CD4-positive, alpha-beta T cell (primary cell): ENCODE results near the gene PDSS2. TPM values are rescaled to one million over a fixed set of nuclear protein-coding genes. Genes with fewer than 3 reads are reported as not detected.

Source experiments
- ATAC-seq: fragments of 200-7000 bp; cut with Tn5 transposase; one replicate; pipeline ENCODE4 v1.10.0; 2022; ENCODE audit warnings: mild to moderate bottlenecking; ENCODE audit not compliant: poor library complexity
- CTCF ChIA-PET: fragments of 350-600 bp; sonication (Branson Sonifier 250); formaldehyde crosslinking; loops from one replicate; lab custom pipeline; 2021; ENCODE audit warnings: antibody characterized with exemption, inconsistent platforms; lab: Charles Lee
- POLR2A ChIA-PET: fragments of 350-600 bp; sonication (Branson Sonifier 250); formaldehyde crosslinking; loops from one replicate; lab custom pipeline; 2021; ENCODE audit warnings: antibody characterized with exemption, inconsistent platforms; lab: Charles Lee
- DNase-seq, 14 experiments: peaks; one replicate each; pipeline ENCODE4 v3.0.0-alpha.2; 2013 to 2020; ENCODE audit warnings: mixed read lengths in 2 of 14
- H3K27ac ChIP-seq, 2 donors: one replicate each; pipeline versions ENCODE4 v1.5.1 to v1.7.0; 2013; ENCODE audit warnings: low read length in 2 of 2, low read depth in 1 of 2, mild to moderate bottlenecking in 1 of 2
- H3K27me3 ChIP-seq, 2 experiments: 1 replicate in 1 of 2; 2 replicates in 1 of 2; pipeline versions ENCODE4 v1.6.1 to v1.7.0; 2013; ENCODE audit warnings: low read length in 2 of 2, control low read depth in 1 of 2, mild to moderate bottlenecking in 1 of 2, moderate library complexity in 1 of 2; ENCODE audit not compliant: insufficient read depth in 2 of 2, control insufficient read depth in 1 of 2
- H3K36me3 ChIP-seq: one replicate; pipeline ENCODE4 v1.6.1; 2013; ENCODE audit warnings: low read length, control low read depth; ENCODE audit not compliant: insufficient read depth
- H3K4me1 ChIP-seq: one replicate; pipeline ENCODE4 v1.6.1; 2013; ENCODE audit warnings: low read length, control low read depth; ENCODE audit not compliant: insufficient read depth
- H3K4me3 ChIP-seq: one replicate; pipeline ENCODE4 v1.5.1; 2013; ENCODE audit warnings: mild to moderate bottlenecking, low read length, moderate library complexity
- H3K9me3 ChIP-seq, 2 experiments: 1 replicate in 1 of 2; 2 replicates in 1 of 2; pipeline versions ENCODE4 v1.6.1 to v1.7.0; 2013; ENCODE audit warnings: low read length in 2 of 2, mild to moderate bottlenecking in 2 of 2, control low read depth in 1 of 2, moderate library complexity in 1 of 2; ENCODE audit not compliant: control insufficient read depth in 1 of 2, insufficient read depth in 1 of 2
- H3K27ac Mint-ChIP-seq: one replicate; pipeline ENCODE4 v1.8.0; 2020; ENCODE audit warnings: mixed read lengths
- H3K27me3 Mint-ChIP-seq: one replicate; pipeline ENCODE4 v1.8.0; 2021; ENCODE audit warnings: mixed read lengths
- H3K36me3 Mint-ChIP-seq: one replicate; pipeline ENCODE4 v1.8.0; 2021; ENCODE audit warnings: low read depth, mixed read lengths
- H3K4me1 Mint-ChIP-seq: one replicate; pipeline ENCODE4 v1.8.0; 2021; ENCODE audit warnings: low read depth, mixed read lengths
- H3K4me3 Mint-ChIP-seq: one replicate; pipeline ENCODE4 v1.8.0; 2020; ENCODE audit warnings: mild to moderate bottlenecking, mixed read lengths
- H3K9me3 Mint-ChIP-seq: one replicate; pipeline ENCODE4 v1.8.0; 2020; ENCODE audit warnings: mixed read lengths
- intact Hi-C, 2 experiments: fragments of 100-400 bp; cut with DNase I in 1 of 2; cut with micrococcal nuclease in 1 of 2; formaldehyde crosslinking; loops; one replicate each; pipeline versions ENCODE4 v1.15.1 to v1.9.0; 2023 to 2025; cut with DNase I, micrococcal nuclease
- total RNA-seq, 174 experiments: library from RNA in 2 of 174; stranded (reverse) in 2 of 174; gene quantifications; one replicate each; pipeline ENCODE4 v1.2.3 and lab custom pipeline; 2021 to 2026
- TF ChIP-seq, protein P1 (sequence below): fragments of 200-600 bp; IDR thresholded peaks from one replicate; pipeline ENCODE4 v1.8.0; 2022; ENCODE audit warnings: antibody characterized with exemption, mild to moderate bottlenecking

PDSS2 gene
- total RNA-seq, 2 experiments from 2014 or later = 5.8 to 6.6 TPM

DNA sequence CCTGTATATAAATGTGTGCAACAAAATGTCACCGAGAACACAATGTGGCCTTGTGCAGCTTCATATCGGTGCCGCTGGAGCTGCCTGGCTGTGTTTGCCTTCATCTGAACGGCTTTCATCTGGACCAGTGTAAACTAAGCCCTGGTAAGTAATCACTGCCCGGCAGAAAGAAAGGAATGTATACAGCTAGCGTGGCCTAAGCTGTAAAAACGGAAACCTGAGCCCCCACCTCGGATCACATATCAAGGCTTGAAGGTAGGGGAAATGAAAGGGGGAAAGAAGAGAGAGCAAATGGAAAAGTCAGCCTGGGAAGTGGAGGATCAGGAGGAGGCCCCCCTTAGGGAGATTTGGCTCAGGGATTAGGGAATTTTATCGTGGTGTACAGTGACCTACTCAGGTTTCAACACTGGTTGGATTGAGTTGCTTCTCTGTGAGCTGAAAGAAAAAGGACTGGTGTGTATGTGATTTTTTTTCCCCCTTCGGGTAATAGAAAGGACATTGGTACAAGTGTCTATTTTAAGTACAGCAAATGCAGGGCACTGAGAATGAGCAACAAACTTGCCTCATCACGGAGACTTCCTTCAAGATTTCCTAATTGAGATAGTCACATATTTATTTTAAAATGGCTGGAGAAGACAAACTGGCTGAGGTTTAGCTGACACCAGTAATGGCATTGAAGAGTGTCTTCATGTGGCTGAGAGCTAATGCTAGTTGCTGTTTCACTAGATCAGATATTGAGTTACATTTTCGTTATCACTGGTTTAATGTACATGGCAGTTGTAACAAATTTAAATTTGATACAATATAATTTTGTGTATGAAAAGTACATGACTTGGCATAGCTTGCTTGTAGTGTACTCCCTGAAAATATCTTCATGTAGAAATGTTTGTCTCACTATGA lies 34.0 kb upstream of the PDSS2 start:
- ChIA-PET POLR2A (no interaction called here), CTCF (interaction anchor here (0.5 to 1.2 kb wide), 2 partner anchors 35 to 68 kb away, joined by 3 read pairs; no protein-coding TSS in a partner anchor)
- H3K27me3 Mint-ChIP-seq = peaks cover 23% of the 10 kb centered on the region
- ATAC-seq (no peak), DNase-seq (no peak)
- H3K4me3 Mint-ChIP-seq = no peak overlapping the region
- peaks cover 15% of the 10 kb centered on the region for H3K4me1 Mint-ChIP-seq
- Histone ChIP-seq H3K4me1 (peaks cover 24% of the 10 kb centered on the region), H3K36me3 (no peaks in the 10 kb centered on the region), H3K27me3 (peaks cover 32 to 53% of the 10 kb centered on the region in 2 experiments), H3K27ac (no peak overlapping the region), H3K4me3 (no peak overlapping the region), H3K9me3 (peaks cover 0 to 17% of the 10 kb centered on the region in 2 experiments)
- H3K27ac Mint-ChIP-seq = no peak overlapping the region
- no peaks in the 10 kb centered on the region for H3K9me3 Mint-ChIP-seq
- intact Hi-C loops = no loop called here
- peaks cover 5% of the 10 kb centered on the region for H3K36me3 Mint-ChIP-seq
- TF ChIP-seq, protein P1, sequence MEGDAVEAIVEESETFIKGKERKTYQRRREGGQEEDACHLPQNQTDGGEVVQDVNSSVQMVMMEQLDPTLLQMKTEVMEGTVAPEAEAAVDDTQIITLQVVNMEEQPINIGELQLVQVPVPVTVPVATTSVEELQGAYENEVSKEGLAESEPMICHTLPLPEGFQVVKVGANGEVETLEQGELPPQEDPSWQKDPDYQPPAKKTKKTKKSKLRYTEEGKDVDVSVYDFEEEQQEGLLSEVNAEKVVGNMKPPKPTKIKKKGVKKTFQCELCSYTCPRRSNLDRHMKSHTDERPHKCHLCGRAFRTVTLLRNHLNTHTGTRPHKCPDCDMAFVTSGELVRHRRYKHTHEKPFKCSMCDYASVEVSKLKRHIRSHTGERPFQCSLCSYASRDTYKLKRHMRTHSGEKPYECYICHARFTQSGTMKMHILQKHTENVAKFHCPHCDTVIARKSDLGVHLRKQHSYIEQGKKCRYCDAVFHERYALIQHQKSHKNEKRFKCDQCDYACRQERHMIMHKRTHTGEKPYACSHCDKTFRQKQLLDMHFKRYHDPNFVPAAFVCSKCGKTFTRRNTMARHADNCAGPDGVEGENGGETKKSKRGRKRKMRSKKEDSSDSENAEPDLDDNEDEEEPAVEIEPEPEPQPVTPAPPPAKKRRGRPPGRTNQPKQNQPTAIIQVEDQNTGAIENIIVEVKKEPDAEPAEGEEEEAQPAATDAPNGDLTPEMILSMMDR = no peak

- Mint-ChIP-seq H3K27ac (no peak overlapping the region), H3K9me3 (no peaks in the 10 kb centered on the region), H3K4me1 (peaks cover 24% of the 10 kb centered on the region), H3K27me3 (peaks cover 37% of the 10 kb centered on the region), H3K36me3 (peaks cover 5% of the 10 kb centered on the region), H3K4me3 (peak overlapping the region; percentile 87)
- Histone ChIP-seq H3K27ac (no peak overlapping the region), H3K4me1 (peaks cover 30% of the 10 kb centered on the region), H3K4me3 (no peak overlapping the region), H3K27me3 (peaks cover 41 to 64% of the 10 kb centered on the region in 2 experiments), H3K9me3 (peaks cover 0 to 17% of the 10 kb centered on the region in 2 experiments), H3K36me3 (no peaks in the 10 kb centered on the region)
- DNase-seq (no peak), ATAC-seq (no peak)
- intact Hi-C loops = no loop called here
- POLR2A ChIA-PET = interaction anchor here (0.6 to 1.1 kb wide), 2 partner anchors 12 to 20 kb away, joined by 3 read pairs; no protein-coding TSS in a partner anchor
- TF ChIP-seq, protein P1 = no peak
- CTCF ChIA-PET = no interaction called here
Observed at GRCh38 chr6:107491760-107492660, 32.6 kb upstream of the PDSS2 start.

DNA sequence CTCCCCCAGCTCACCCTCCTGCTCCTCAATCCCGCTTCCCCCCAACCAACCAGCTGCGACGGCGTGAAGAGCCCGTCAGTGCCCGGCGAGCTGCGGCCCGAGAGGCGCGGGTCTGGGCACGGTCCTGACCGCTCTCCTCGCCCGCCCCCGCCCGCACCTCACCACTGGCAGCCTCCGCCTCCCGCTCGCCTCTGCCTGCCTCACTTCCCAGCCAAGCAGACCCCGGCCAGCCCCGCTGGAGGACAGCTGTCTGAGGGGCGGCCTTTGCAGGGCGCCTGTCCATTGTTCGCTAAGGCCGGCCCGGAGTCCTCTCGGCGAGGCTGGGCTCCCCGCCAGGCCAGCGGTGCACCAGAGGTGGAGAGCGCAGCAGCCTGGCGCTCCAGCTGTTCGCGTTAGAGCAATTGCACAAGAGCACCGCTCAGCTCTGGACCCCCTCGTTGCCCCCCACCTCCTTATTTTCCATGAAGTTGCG lies 31.8 kb upstream of the PDSS2 start:
- H3K9me3 ChIP-seq = peaks cover 0 to 17% of the 10 kb centered on the region in 2 experiments
- peaks cover 24% of the 10 kb centered on the region for H3K4me1 Mint-ChIP-seq
- H3K36me3 ChIP-seq = no peaks in the 10 kb centered on the region
- H3K27ac ChIP-seq = no peak overlapping the region
- TF ChIP-seq, protein P1 = no peak
- H3K9me3 Mint-ChIP-seq = no peaks in the 10 kb centered on the region
- ChIA-PET POLR2A (interaction anchor here (1.1 to 2.9 kb wide), 2 partner anchors 13 to 32 kb away, joined by 3 to 9 read pairs; partner anchors contain the start of gene PDSS2), CTCF (interaction anchor here (1.1 kb wide), 1 partner anchor 32 kb away, joined by 3 read pairs; the partner anchor contains the start of gene PDSS2)
- intact Hi-C loops = no loop called here
- peaks cover 47 to 72% of the 10 kb centered on the region in 2 experiments for H3K27me3 ChIP-seq
- H3K27ac Mint-ChIP-seq = no peak overlapping the region
- H3K27me3 Mint-ChIP-seq = peaks cover 45% of the 10 kb centered on the region
- peaks cover 30% of the 10 kb centered on the region for H3K4me1 ChIP-seq
- peak overlapping the region; percentile 87 for H3K4me3 Mint-ChIP-seq
- ATAC-seq = no peak
- peaks cover 5% of the 10 kb centered on the region for H3K36me3 Mint-ChIP-seq
- peak in 3 of 14 experiments; percentile 3 to 27 (median 16) for DNase-seq
- peak overlapping the region; percentile 56 for H3K4me3 ChIP-seq
